Smooth muscle cell (in vitro differentiated cells): Measurements from ENCODE around the gene SRGAP1. TPM values are rescaled to one million over a fixed set of nuclear protein-coding genes. Genes with fewer than 3 reads are reported as not detected.

Experiments
- DNase-seq: peaks from one replicate; lab custom pipeline; 2025; ENCODE audit not compliant: unreplicated experiment; lab: John Stamatoyannopoulos, UW
- H2AFZ ChIP-seq: fragments of 200-600 bp; sonication (generic); 2 replicates; pipeline ENCODE4 v1.6.0; 2016; ENCODE audit warnings: antibody characterized with exemption, low read depth, mild to moderate bottlenecking
- H3F3A ChIP-seq: fragments of 200-600 bp; sonication (generic); 2 replicates; pipeline ENCODE4 v1.6.0; 2017; ENCODE audit warnings: antibody characterized with exemption, low read depth
- H3K27ac ChIP-seq: fragments of 200-600 bp; sonication (generic); 2 replicates; pipeline ENCODE4 v1.5.1; 2016; ENCODE audit warnings: low read depth, mild to moderate bottlenecking
- H3K27me3 ChIP-seq: fragments of 200-600 bp; sonication (generic); 2 replicates; pipeline ENCODE4 v1.6.1; 2016; ENCODE audit warnings: low read depth, mild to moderate bottlenecking
- H3K36me3 ChIP-seq: fragments of 200-600 bp; sonication (generic); 2 replicates; pipeline ENCODE4 v1.5.1; 2016; ENCODE audit warnings: low read depth
- H3K4me1 ChIP-seq: fragments of 200-600 bp; sonication (generic); 2 replicates; pipeline ENCODE4 v1.5.1; 2016; ENCODE audit warnings: low read depth
- H3K4me2 ChIP-seq: fragments of 200-600 bp; sonication (generic); 2 replicates; pipeline ENCODE4 v1.6.0; 2016; ENCODE audit warnings: mild to moderate bottlenecking
- H3K4me3 ChIP-seq: fragments of 200-600 bp; sonication (generic); 2 replicates; pipeline ENCODE4 v1.5.1; 2016; ENCODE audit warnings: mild to moderate bottlenecking
- H3K79me2 ChIP-seq: fragments of 200-600 bp; sonication (generic); 2 replicates; pipeline ENCODE4 v1.6.0; 2016; ENCODE audit warnings: low read depth, mild to moderate bottlenecking
- H3K9ac ChIP-seq: fragments of 200-600 bp; sonication (generic); 2 replicates; pipeline ENCODE4 v1.6.0; 2016; ENCODE audit warnings: low read depth
- H3K9me3 ChIP-seq: fragments of 200-600 bp; sonication (generic); replicated peaks from 2 replicates; pipeline ENCODE4 v1.5.1; 2016; ENCODE audit warnings: low read depth
- H4K20me1 ChIP-seq: fragments of 200-600 bp; sonication (generic); 2 replicates; pipeline ENCODE4 v1.6.0; 2016; ENCODE audit warnings: low read depth
- WGBS: methylation state at CpG from one replicate; pipeline ENCODE4 v1.1.7; 2016; ENCODE audit warnings: low lambda C conversion rate; 5-methylcytosine and 5-hydroxymethylcytosine counted together
- polyA plus RNA-seq: library from polyadenylated mRNA; unstranded; fragments of >200 nt; fragmentation: Nextera tagmentation; extraction: Ambion mirVana; gene quantifications from 2 replicates; pipeline ENCODE4 v1.2.1, GENCODE V29; 2016
- total RNA-seq: library from RNA; depleted of rRNA; stranded (reverse); fragments of >200 nt; gene quantifications from 2 replicates; pipeline ENCODE4 v1.2.3, GENCODE V29; 2014
- TF ChIP-seq, protein P1 (sequence below): fragments of 200-600 bp; sonication (generic); IDR thresholded peaks from 2 replicates; pipeline ENCODE4 v1.5.1; 2017; ENCODE audit warnings: borderline replicate concordance, mild to moderate bottlenecking, antibody characterized with exemption; ENCODE audit not compliant: insufficient read depth, poor library complexity, severe bottlenecking

SRGAP1 gene
- total and polyA plus RNA-seq, 2 experiments from 2014 or later = 4.0 to 5.9 TPM

DNA sequence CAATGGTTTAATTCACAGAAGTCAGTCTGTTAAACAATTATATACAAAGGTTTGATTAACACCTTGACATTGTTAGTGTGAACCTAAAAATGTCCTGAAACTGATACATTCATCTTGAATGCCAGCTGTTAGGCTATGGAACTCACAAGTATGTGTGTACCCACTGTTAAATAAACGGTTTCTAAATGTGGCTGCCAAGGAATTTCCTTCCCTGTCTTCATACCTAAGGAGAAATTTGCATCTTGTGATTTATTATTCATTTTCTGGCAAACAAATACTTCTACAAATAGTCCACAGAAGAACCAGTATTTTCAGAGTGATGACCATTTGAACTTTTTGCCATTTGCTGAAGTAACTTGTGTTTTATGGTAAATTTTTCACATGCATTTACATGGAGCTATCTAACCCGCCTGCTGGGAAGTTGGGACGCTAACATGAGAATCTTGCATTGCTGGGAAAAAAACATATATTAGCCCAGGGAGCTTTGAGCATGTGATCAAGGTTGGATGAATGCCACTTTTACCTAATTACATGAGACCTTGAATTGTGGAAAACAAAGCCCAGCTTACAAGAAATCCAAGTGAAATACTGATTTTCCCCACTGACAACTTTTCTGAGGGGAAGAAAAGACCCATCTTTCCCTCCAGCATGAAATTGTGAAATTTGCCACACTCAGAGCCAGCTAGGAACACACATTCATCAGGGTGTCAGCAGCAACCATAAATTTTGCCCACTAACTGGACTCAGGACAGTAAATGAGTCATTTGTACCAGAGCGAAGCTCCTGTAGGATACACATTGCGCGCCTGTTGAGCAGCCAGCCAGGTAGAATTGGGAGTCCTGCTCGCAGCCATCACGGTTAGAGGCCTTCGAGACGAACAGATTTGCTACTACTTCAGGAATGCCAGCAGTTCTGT, 259.6 kb downstream of the SRGAP1 start:
- no peaks in the 10 kb centered on the region for H3K4me1 ChIP-seq
- 69% methylated on average over 10 of the region's 10 CpGs for WGBS
- TF ChIP-seq, protein P1, sequence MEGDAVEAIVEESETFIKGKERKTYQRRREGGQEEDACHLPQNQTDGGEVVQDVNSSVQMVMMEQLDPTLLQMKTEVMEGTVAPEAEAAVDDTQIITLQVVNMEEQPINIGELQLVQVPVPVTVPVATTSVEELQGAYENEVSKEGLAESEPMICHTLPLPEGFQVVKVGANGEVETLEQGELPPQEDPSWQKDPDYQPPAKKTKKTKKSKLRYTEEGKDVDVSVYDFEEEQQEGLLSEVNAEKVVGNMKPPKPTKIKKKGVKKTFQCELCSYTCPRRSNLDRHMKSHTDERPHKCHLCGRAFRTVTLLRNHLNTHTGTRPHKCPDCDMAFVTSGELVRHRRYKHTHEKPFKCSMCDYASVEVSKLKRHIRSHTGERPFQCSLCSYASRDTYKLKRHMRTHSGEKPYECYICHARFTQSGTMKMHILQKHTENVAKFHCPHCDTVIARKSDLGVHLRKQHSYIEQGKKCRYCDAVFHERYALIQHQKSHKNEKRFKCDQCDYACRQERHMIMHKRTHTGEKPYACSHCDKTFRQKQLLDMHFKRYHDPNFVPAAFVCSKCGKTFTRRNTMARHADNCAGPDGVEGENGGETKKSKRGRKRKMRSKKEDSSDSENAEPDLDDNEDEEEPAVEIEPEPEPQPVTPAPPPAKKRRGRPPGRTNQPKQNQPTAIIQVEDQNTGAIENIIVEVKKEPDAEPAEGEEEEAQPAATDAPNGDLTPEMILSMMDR = no peak
- no peak overlapping the region for H3K4me3 ChIP-seq
- no peaks in the 10 kb centered on the region for H3K9me3 ChIP-seq
- H2AFZ ChIP-seq = no peak overlapping the region
- H3K9ac ChIP-seq = no peak overlapping the region
- no peaks in the 10 kb centered on the region for H3K27me3 ChIP-seq
- H3F3A ChIP-seq = no peaks in the 10 kb centered on the region
- peak overlapping the region; percentile 14 for H3K27ac ChIP-seq
- DNase-seq = no peak
- no peak overlapping the region for H3K4me2 ChIP-seq
- H3K36me3 ChIP-seq = peaks cover 4% of the 10 kb centered on the region
- H3K79me2 ChIP-seq = no peaks in the 10 kb centered on the region
- H4K20me1 ChIP-seq = no peaks in the 10 kb centered on the region

DNA sequence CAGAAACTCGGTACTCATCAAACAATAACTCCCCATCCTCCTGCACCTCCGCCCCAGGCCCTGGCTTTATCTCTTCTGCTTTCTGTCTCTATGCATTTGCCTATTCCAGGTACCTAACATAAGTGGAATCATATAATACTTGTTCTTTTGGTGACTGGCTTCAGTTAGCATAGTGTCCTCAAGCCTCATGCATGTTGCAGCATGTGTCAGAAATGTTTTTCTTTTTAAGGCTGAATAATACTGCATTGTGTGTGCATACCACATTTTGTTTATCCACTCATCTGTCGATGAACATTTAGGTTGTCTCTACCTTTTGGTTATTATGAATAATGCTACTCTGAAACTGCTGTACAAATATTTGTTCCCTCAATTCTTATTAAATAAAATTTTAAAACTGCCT, 260.5 kb downstream of the SRGAP1 start:
- no peak overlapping the region for H3K4me2 ChIP-seq
- no peak for DNase-seq
- no peaks in the 10 kb centered on the region for H3K9me3 ChIP-seq
- H3F3A ChIP-seq = no peaks in the 10 kb centered on the region
- TF ChIP-seq, protein P1 = no peak
- H3K4me3 ChIP-seq = no peak overlapping the region
- no peak overlapping the region for H2AFZ ChIP-seq
- H3K79me2 ChIP-seq = no peaks in the 10 kb centered on the region
- peak overlapping the region; percentile 30 for H3K27ac ChIP-seq
- H3K27me3 ChIP-seq = no peaks in the 10 kb centered on the region
- WGBS = 90% methylated on average over 3 of the region's 3 CpGs
- H3K36me3 ChIP-seq = peaks cover 4% of the 10 kb centered on the region
- no peaks in the 10 kb centered on the region for H3K4me1 ChIP-seq
- no peak overlapping the region for H3K9ac ChIP-seq
- no peaks in the 10 kb centered on the region for H4K20me1 ChIP-seq

DNA sequence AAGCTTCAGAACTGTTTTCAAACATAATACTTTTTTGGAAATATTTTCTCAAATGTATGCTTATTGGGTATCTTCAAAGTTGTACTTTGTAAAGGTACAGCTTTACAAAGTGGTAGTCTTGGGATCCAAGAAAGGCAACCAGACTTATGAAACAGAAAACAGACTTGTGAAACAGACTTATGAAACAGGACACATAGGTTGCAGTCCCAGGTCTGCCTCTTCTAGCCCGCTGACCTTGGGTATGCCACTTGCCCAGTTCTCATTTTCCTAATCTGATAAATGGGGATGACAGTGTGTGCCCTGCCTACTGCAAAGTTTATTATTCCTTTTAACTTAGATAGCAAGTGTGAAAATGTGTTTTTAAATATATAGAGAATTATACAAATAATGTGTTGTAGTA, 263.3 kb downstream of the SRGAP1 start:
- 97% methylated on average over 1 of the region's 1 CpG for WGBS
- Histone ChIP-seq H3K4me1 (no peaks in the 10 kb centered on the region), H4K20me1 (no peaks in the 10 kb centered on the region), H3K9me3 (no peaks in the 10 kb centered on the region), H2AFZ (no peak overlapping the region), H3K27ac (no peak overlapping the region), H3K9ac (no peak overlapping the region), H3F3A (no peaks in the 10 kb centered on the region), H3K4me2 (no peak overlapping the region), H3K79me2 (no peaks in the 10 kb centered on the region), H3K4me3 (no peak overlapping the region), H3K36me3 (peaks cover 12% of the 10 kb centered on the region), H3K27me3 (no peaks in the 10 kb centered on the region)
- DNase-seq = no peak
- TF ChIP-seq, protein P1 = no peak
